Raji (cell line): ENCODE measurements around the gene CYP21A2.

Source experiments
- POLR2A ChIP-seq: IDR thresholded peaks from 2 replicates; pipeline ENCODE4 v1.6.1; 2011; ENCODE audit warnings: low read depth, low read length, control low read depth; ENCODE audit not compliant: insufficient read depth

The CYP21A2 gene

GRCh38 chr6:32085759-32086459, 47.7 kb downstream of the CYP21A2 start:
- TF ChIP-seq POLR2A, result no peak

DNA sequence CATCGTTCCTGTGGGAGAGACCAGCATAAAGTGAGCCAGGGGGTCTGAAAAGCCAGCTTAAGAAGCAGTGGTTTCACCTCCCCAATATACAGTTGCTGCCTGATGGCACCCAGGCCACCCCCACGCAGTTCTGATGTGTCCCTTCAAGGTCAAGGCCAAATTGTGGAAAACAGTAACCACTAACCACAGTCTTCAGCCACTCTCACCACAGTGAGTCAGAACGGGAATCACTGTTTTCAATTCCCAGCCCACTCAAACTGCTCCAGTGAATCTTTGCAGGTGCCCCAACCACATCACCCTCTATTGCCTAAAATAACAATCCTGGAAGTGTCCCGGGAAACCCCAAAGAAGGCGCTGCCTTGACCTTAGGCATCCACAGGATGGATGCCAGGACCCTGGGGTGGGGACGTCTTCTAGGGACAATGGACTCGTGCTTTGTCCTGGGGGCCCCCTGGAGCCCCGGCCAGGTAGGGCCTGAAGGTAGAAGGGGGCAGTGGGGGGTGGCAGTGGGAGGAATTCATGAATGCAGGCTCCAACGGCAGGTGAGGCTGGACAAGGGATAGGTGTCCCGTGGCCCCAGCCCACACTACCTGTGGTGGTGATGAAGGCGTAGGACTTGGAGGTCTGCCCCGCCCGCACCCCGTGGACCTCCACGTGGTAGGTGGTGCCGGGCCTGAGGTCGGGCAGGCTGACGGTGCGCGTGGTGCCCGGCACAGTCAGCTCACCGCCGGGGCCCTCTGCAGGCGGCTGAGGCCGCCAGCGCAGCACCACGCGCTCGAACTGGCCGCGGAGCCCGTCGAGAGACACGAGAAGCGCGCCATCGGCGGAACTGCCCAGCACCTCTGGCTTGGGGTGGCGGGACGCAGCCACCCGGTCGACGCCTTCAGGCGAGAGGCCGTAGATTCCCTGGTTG, 48.7 kb downstream of the CYP21A2 start:
- no peak for TF ChIP-seq POLR2A

DNA sequence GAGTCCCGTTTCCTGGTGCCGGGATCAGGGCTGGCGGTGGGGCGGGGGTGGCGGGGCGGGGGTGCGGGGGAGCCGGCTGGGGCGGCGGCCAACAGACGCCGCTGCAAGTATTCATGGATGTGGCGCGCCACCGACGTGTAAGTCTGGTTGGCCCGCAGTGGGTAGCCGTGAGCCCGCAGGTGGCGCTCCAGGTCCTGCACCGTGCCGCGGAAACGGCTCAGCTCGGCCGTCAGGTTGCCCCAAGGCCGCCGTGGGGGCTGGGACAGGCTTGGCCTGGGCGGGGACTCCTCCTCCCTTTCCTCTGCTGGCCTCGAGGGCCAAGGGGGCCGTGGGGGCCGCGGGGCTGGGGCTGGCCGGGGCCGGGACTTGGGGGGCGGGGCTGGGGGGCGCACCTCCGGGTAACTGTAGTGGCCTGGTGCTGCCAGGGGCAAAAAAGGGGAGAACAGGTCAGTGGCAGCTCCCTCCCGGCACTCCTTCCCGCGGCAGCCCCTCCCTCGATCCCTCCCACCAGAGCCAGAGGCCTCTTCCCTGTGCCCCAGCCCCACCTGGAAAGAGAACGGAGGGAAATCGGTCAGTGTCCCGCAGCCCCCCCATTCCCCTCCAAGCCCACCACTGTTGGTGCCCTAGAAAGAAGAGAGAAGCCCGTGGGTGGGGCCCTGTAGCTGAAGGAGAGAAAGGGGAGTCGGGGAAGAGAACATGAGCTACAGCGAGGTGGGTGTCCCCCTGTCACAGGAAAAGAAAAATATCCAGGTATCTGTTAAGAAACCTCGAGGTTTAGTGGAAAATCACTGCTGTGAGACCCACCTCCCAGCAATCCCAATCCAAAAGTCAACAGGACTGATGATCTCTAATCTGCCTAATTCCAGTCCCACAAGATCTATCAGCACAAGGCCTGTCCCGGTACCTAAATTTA, 49.6 kb downstream of the CYP21A2 start:
- no peak for TF ChIP-seq POLR2A

- TF ChIP-seq POLR2A, result no peak
Measured at GRCh38 chr6:32088487-32089049, 50.4 kb downstream of the CYP21A2 start.

- TF ChIP-seq POLR2A, result no peak
Measured at GRCh38 chr6:32089082-32089828, 51.0 kb downstream of the CYP21A2 start.
